H1 (cell line): ENCODE data around the gene KRR1. TPM values are rescaled to one million over a fixed set of nuclear protein-coding genes. Genes with fewer than 3 reads are reported as not detected.

Experiments used
- CTCF ChIA-PET: fragments of 300-600 bp; sonication (Branson Sonifier 250); formaldehyde crosslinking; loops from one replicate; lab custom pipeline; 2021; ENCODE audit not compliant: partially characterized antibody; lab: Charles Lee
- POLR2A ChIA-PET: fragments of 300-600 bp; sonication (Branson Sonifier 250); formaldehyde crosslinking; loops from one replicate; lab custom pipeline; 2021; ENCODE audit warnings: inconsistent platforms; ENCODE audit not compliant: partially characterized antibody; lab: Charles Lee
- DNase-seq, 2 experiments: peaks; one replicate each; pipeline versions ENCODE4 v3.0.0 to v3.0.0-alpha.2; 2010 to 2022; ENCODE audit warnings: low spot score in 2 of 2, low read depth in 1 of 2, mixed read lengths in 1 of 2
- FAIRE-seq: peaks from 2 replicates; lab custom pipeline; 2011; peaks lifted over from hg19 to GRCh38; lab: Jason Lieb, UNC
- H2AFZ ChIP-seq: 2 replicates; pipeline ENCODE4 v1.8.1; 2012; ENCODE audit warnings: low read length, inconsistent platforms
- H2AK5ac ChIP-seq: 2 replicates; pipeline ENCODE4 v1.6.1; 2013; ENCODE audit warnings: low read depth, low read length
- H2BK120ac ChIP-seq: replicated peaks from 2 replicates; pipeline ENCODE3; 2013; ENCODE audit warnings: low read depth, low read length, inconsistent platforms
- H2BK12ac ChIP-seq: 2 replicates; pipeline ENCODE4 v1.6.1; 2013; ENCODE audit warnings: low read depth, low read length
- H2BK15ac ChIP-seq: 2 replicates; pipeline ENCODE4 v1.6.1; 2013; ENCODE audit warnings: low read length
- H2BK20ac ChIP-seq: 2 replicates; pipeline ENCODE4 v1.6.1; 2013; ENCODE audit warnings: low read length
- H2BK5ac ChIP-seq: 2 replicates; pipeline ENCODE4 v1.6.1; 2013; ENCODE audit warnings: low read depth, low read length
- H3K14ac ChIP-seq: 2 replicates; pipeline ENCODE4 v1.6.1; 2013; ENCODE audit warnings: inconsistent platforms; ENCODE audit not compliant: insufficient read length
- H3K18ac ChIP-seq: 2 replicates; pipeline ENCODE4 v1.6.1; 2013; ENCODE audit warnings: low read length; ENCODE audit errors: extremely low read depth
- H3K23ac ChIP-seq: 2 replicates; pipeline ENCODE4 v1.6.1; 2013; ENCODE audit warnings: inconsistent platforms; ENCODE audit not compliant: insufficient read length
- H3K23me2 ChIP-seq: 2 replicates; pipeline ENCODE4 v1.6.1; 2013; ENCODE audit warnings: low read depth, low read length
- H3K27ac ChIP-seq: 2 replicates; pipeline ENCODE4 v1.6.1; 2011; ENCODE audit warnings: low read depth, low read length, inconsistent platforms
- H3K27me3 ChIP-seq, 4 experiments: replicated peaks in 1 of 4; 1 replicate in 1 of 4; 2 replicates in 3 of 4; pipeline versions ENCODE4 v1.6.1 to v1.8.1; 2011 to 2013; ENCODE audit warnings: low read length in 3 of 4, mild to moderate bottlenecking in 3 of 4, inconsistent platforms in 2 of 4, mixed read lengths in 2 of 4, moderate library complexity in 1 of 4; ENCODE audit not compliant: control insufficient read depth in 3 of 4, insufficient read depth in 3 of 4; ENCODE audit errors: extremely low read depth in 1 of 4
- H3K36me3 ChIP-seq, 4 experiments: 2 replicates each; pipeline versions ENCODE4 v1.6.1 to v1.8.1; 2011 to 2013; ENCODE audit warnings: mild to moderate bottlenecking in 4 of 4, low read length in 3 of 4, moderate library complexity in 2 of 4, control low read depth in 1 of 4, inconsistent platforms in 1 of 4; ENCODE audit not compliant: insufficient read depth in 4 of 4, control insufficient read depth in 2 of 4
- H3K4ac ChIP-seq: replicated peaks from 2 replicates; pipeline ENCODE3; 2013; ENCODE audit warnings: low read length, low read depth, mixed read lengths, inconsistent platforms; ENCODE audit not compliant: insufficient read length
- H3K4me1 ChIP-seq, 4 experiments: replicated peaks in 1 of 4; 1 replicate in 1 of 4; 2 replicates in 3 of 4; pipeline versions ENCODE4 v1.6.1 to v1.8.1; 2011 to 2013; ENCODE audit warnings: low read length in 3 of 4, inconsistent platforms in 2 of 4, mixed read lengths in 1 of 4; ENCODE audit not compliant: insufficient read depth in 4 of 4, control insufficient read depth in 3 of 4
- H3K4me2 ChIP-seq, 2 experiments: 2 replicates each; pipeline versions ENCODE4 v1.6.1 to v1.8.1; 2011 to 2013; ENCODE audit warnings: low read depth in 2 of 2, low read length in 2 of 2, control low read depth in 1 of 2, inconsistent platforms in 1 of 2, mild to moderate bottlenecking in 1 of 2; ENCODE audit not compliant: insufficient read depth in 1 of 2
- H3K4me3 ChIP-seq, 4 experiments: fragments of 200-600, 300-600 bp in 1 of 4; sonication (generic), shearing (Covaris generic), sonication (Bioruptor Twin) in 1 of 4; 2 replicates each; pipeline versions ENCODE4 v1.5.1 to v1.8.1; 2011 to 2016; ENCODE audit warnings: low read length in 4 of 4, low read depth in 3 of 4, control low read depth in 2 of 4, inconsistent platforms in 2 of 4, mild to moderate bottlenecking in 2 of 4, mixed read lengths in 1 of 4, moderate library complexity in 1 of 4; ENCODE audit not compliant: insufficient read depth in 2 of 4; ENCODE audit errors: extremely low read depth in 1 of 4
- H3K56ac ChIP-seq: replicated peaks from 2 replicates; pipeline ENCODE3; 2013; ENCODE audit warnings: low read depth, mild to moderate bottlenecking, mixed read lengths, low read length, inconsistent platforms; ENCODE audit not compliant: insufficient read length
- H3K79me1 ChIP-seq: 2 replicates; pipeline ENCODE4 v1.6.1; 2013; ENCODE audit warnings: low read depth, low read length, control low read depth
- H3K79me2 ChIP-seq, 2 experiments: 2 replicates each; pipeline versions ENCODE4 v1.6.1 to v1.8.1; 2012 to 2013; ENCODE audit warnings: low read length in 2 of 2, mild to moderate bottlenecking in 2 of 2, inconsistent platforms in 1 of 2; ENCODE audit not compliant: insufficient read depth in 2 of 2, control insufficient read depth in 1 of 2
- H3K9ac ChIP-seq, 4 experiments: replicated peaks in 1 of 4; 1 replicate in 1 of 4; 2 replicates in 3 of 4; pipeline versions ENCODE4 v1.6.1 to v1.8.1; 2011 to 2013; ENCODE audit warnings: low read depth in 3 of 4, low read length in 3 of 4, control low read depth in 2 of 4, mild to moderate bottlenecking in 2 of 4, moderate library complexity in 2 of 4, inconsistent platforms in 1 of 4; ENCODE audit errors: extremely low read depth in 1 of 4
- H3K9me3 ChIP-seq, 2 experiments: 2 replicates each; pipeline versions ENCODE4 v1.6.1 to v1.8.1; 2012 to 2013; ENCODE audit warnings: mild to moderate bottlenecking in 2 of 2, moderate library complexity in 2 of 2, control low read depth in 1 of 2, inconsistent platforms in 1 of 2, low read depth in 1 of 2, low read length in 1 of 2, mixed read lengths in 1 of 2; ENCODE audit not compliant: insufficient read depth in 2 of 2
- H4K20me1 ChIP-seq, 2 experiments: replicated peaks in 1 of 2; 2 replicates each; pipeline versions ENCODE3 to v1.8.1; 2011 to 2013; ENCODE audit warnings: inconsistent platforms in 2 of 2, low read length in 2 of 2, mild to moderate bottlenecking in 1 of 2; ENCODE audit not compliant: insufficient read depth in 2 of 2, control insufficient read depth in 1 of 2
- H4K5ac ChIP-seq: 2 replicates; pipeline ENCODE4 v1.6.1; 2013; ENCODE audit warnings: low read length, low read depth, mixed read lengths, inconsistent platforms; ENCODE audit not compliant: insufficient read length
- H4K8ac ChIP-seq: 2 replicates; pipeline ENCODE4 v1.8.0; 2013; ENCODE audit warnings: mild to moderate bottlenecking, moderate library complexity, low read length, inconsistent platforms; ENCODE audit not compliant: insufficient read depth; ENCODE audit errors: extremely low read depth
- H4K91ac ChIP-seq: replicated peaks from 2 replicates; pipeline ENCODE3; 2013; ENCODE audit warnings: low read length, mixed read lengths, inconsistent platforms; ENCODE audit not compliant: insufficient read length
- BRCA1 ChIP-seq: IDR thresholded peaks from 2 replicates; pipeline ENCODE4 v1.6.1; 2012; ENCODE audit warnings: low read depth, low read length, improper control_type of control experiment
- FOSL1 ChIP-seq: IDR thresholded peaks from 2 replicates; pipeline ENCODE4 v1.6.1; 2011; ENCODE audit warnings: mild to moderate bottlenecking, low read depth, low read length, moderate library complexity; ENCODE audit not compliant: insufficient read depth
- TAF7 ChIP-seq: optimal IDR thresholded peaks from 2 replicates; pipeline ENCODE3; 2011; ENCODE audit warnings: low read depth, mild to moderate bottlenecking, inconsistent platforms, low read length, moderate library complexity, borderline replicate concordance
- polyA plus RNA-seq, 7 experiments: library from polyadenylated mRNA; depleted of rRNA in 3 of 7; stranded (reverse) in 5 of 7; unstranded in 2 of 7; fragments of >200 nt in 5 of 7; fragments of 200-250 nt in 2 of 7; gene quantifications; 1 replicate in 5 of 7; 2 replicates in 1 of 7; 4 replicates in 1 of 7; pipeline versions ENCODE4 v1.2.1 to v1.2.3, GENCODE V29; 2011 to 2013; ENCODE audit warnings: missing spikeins in 2 of 7, mixed read lengths in 2 of 7
- total RNA-seq: library from RNA; stranded (reverse); fragmentation: NEBNext Ultra II Directional; extraction: Animal tissue kit (Norgen Biotek cat#: 25700); gene quantifications from 2 replicates; pipeline ENCODE4 v1.2.1, GENCODE V29; 2021

KRR1 gene
- total and polyA plus RNA-seq, 2 of the 8 experiments (the other 6 are each of a cell fraction or from before 2014, with no cell fraction given), result 6.1 to 80.1 TPM

GRCh38 chr12:75551477-75551876 is 40.1 kb upstream of the KRR1 start:
- H2BK20ac ChIP-seq, result no peak overlapping the region
- no peaks in the 10 kb centered on the region for H3K9me3 ChIP-seq
- H3K4me1 ChIP-seq, result peaks cover 0 to 11% (median 3%) of the 10 kb centered on the region in 4 experiments; a peak in 2 of 7 replicates
- H3K27ac ChIP-seq, result no peak overlapping the region
- H3K4me2 ChIP-seq, result no peak overlapping the region
- no peak overlapping the region for H4K5ac ChIP-seq
- no peak overlapping the region for H3K18ac ChIP-seq
- ChIA-PET POLR2A (no interaction called here), CTCF (interaction anchor here (0.6 to 1.1 kb wide), 2 partner anchors 25 to 667 kb away, joined by 3 read pairs; no protein-coding TSS in a partner anchor)
- no peak for TF ChIP-seq FOSL1
- TF ChIP-seq TAF7, result no peak
- TF ChIP-seq BRCA1, result no peak
- H3K9ac ChIP-seq, result no peak overlapping the region
- FAIRE-seq (no peak), DNase-seq (no peak)
- no peaks in the 10 kb centered on the region for H3K36me3 ChIP-seq
- no peak overlapping the region for H2BK5ac ChIP-seq
- no peak overlapping the region for H3K14ac ChIP-seq
- no peaks in the 10 kb centered on the region for H3K27me3 ChIP-seq
- H3K4me3 ChIP-seq, result no peak overlapping the region
- H2AK5ac ChIP-seq, result no peak overlapping the region
- no peak overlapping the region for H4K8ac ChIP-seq
- H2BK15ac ChIP-seq, result no peak overlapping the region
- no peak overlapping the region for H2AFZ ChIP-seq
- H4K91ac ChIP-seq, result no peak overlapping the region
- H3K4ac ChIP-seq, result no peak overlapping the region
- H2BK12ac ChIP-seq, result no peak overlapping the region
- H3K56ac ChIP-seq, result no peak overlapping the region
- no peaks in the 10 kb centered on the region for H3K79me2 ChIP-seq
- no peak overlapping the region for H2BK120ac ChIP-seq
- no peaks in the 10 kb centered on the region for H3K23me2 ChIP-seq
- no peak overlapping the region for H3K23ac ChIP-seq
- no peaks in the 10 kb centered on the region for H3K79me1 ChIP-seq
- H4K20me1 ChIP-seq, result no peaks in the 10 kb centered on the region
